ENCODE measurements around the gene OGFRL1. TPM values are rescaled to one million over a fixed set of nuclear protein-coding genes. Genes with fewer than 3 reads are reported as not detected.

Gene OGFRL1
- total RNA-seq, 1 experiment from 2014 or later: 10.3 TPM

- H3K4me3 ChIP-seq (replicated peaks in 1 of 2; ENCODE audit: low read depth in 1 of 2, low read length in 2 of 2): no peak overlapping the region
- RAD21 ChIA-PET (ENCODE audit: low non-redundant PET in 1 of 2, low total read pairs in 2 of 2, uncharacterized antibody in 2 of 2, unreplicated experiment in 2 of 2): interaction anchor here in 1 of 2 experiments (0.6 kb wide), 1 partner anchor 88 kb away, joined by 3 read pairs; no protein-coding TSS in a partner anchor
- no peak overlapping the region for H3K27ac ChIP-seq (ENCODE audit: low read depth, low read length)
- no peaks in the 10 kb centered on the region for H3K79me2 ChIP-seq (ENCODE audit: insufficient read depth, low read length)
- H3K27me3 ChIP-seq (ENCODE audit: insufficient read depth, low read length): peaks cover 12% of the 10 kb centered on the region; the same call in 1 of the 2 replicates
- DNase-seq (ENCODE audit: low read depth, low spot score) (peak; percentile 16), ATAC-seq (no peak)
- H3K4me1 ChIP-seq (ENCODE audit: control insufficient read depth in 1 of 2, insufficient read depth in 2 of 2, low read length in 2 of 2): no peaks in the 10 kb centered on the region
- peak; percentile 49 to 65 (median 51); a peak in 5 of 6 replicates for TF ChIP-seq CTCF (IDR thresholded peaks at IDR 0.05 in 2 of 3, conservative IDR thresholded peaks at IDR 0.05 in 1 of 3; ENCODE audit: borderline replicate concordance in 1 of 3, insufficient read depth in 1 of 3, low read depth in 2 of 3, low read length in 2 of 3)
- no peak for TF ChIP-seq EZH2 (IDR thresholded peaks at IDR 0.05)
- TF ChIP-seq EZH2phosphoT487 (IDR thresholded peaks at IDR 0.05; ENCODE audit: borderline replicate concordance): no peak
- TF ChIP-seq RAD21 (IDR thresholded peaks at IDR 0.05; ENCODE audit: low read depth): peak; percentile 61
- CTCF ChIA-PET: interaction anchor here (2.5 kb wide), 1 partner anchor 159 kb away, joined by 17 read pairs; no protein-coding TSS in a partner anchor
- no peak overlapping the region for H2AFZ ChIP-seq (ENCODE audit: low read depth, low read length, poor library complexity, severe bottlenecking)
- no peaks in the 10 kb centered on the region for H3K36me3 ChIP-seq (ENCODE audit: control insufficient read depth in 1 of 2, insufficient read depth in 2 of 2, low read length in 2 of 2)
- no peak overlapping the region for H3K9ac ChIP-seq (ENCODE audit: low read length)
- intact Hi-C loops (cut with micrococcal nuclease): loop anchor here (1.0 kb wide), 1 partner anchor 159 kb away; no protein-coding TSS in a partner anchor
- H3K4me2 ChIP-seq (ENCODE audit: low read length): no peak overlapping the region
- no peaks in the 10 kb centered on the region for H4K20me1 ChIP-seq (ENCODE audit: insufficient read depth)
- H3K9me2 ChIP-seq (ENCODE audit: insufficient read depth): no peaks in the 10 kb centered on the region
- POLR2A ChIA-PET: no interaction called here
- no peaks in the 10 kb centered on the region for H3K9me3 ChIP-seq (ENCODE audit: control insufficient read depth in 1 of 2, insufficient read depth in 1 of 2, low read depth in 1 of 2, low read length in 2 of 2)
- BruUV-seq (replicated peaks): no TSS peak
Observed at GRCh38 chr6:71349395-71349794, 60.8 kb downstream of the OGFRL1 start.

- H3K4me1 ChIP-seq (ENCODE audit: control insufficient read depth in 1 of 2, insufficient read depth in 2 of 2, low read length in 2 of 2): no peaks in the 10 kb centered on the region
- H3K9ac ChIP-seq (ENCODE audit: low read length): no peak overlapping the region
- H3K4me3 ChIP-seq (replicated peaks in 1 of 2; ENCODE audit: low read depth in 1 of 2, low read length in 2 of 2): no peak overlapping the region
- no peak for DNase-seq (ENCODE audit: low read depth, low spot score)
- no peak overlapping the region for H3K27ac ChIP-seq (ENCODE audit: low read depth, low read length)
- H3K9me3 ChIP-seq (ENCODE audit: control insufficient read depth in 1 of 2, insufficient read depth in 1 of 2, low read depth in 1 of 2, low read length in 2 of 2): no peaks in the 10 kb centered on the region
- no peaks in the 10 kb centered on the region for H4K20me1 ChIP-seq (ENCODE audit: insufficient read depth)
- no peak overlapping the region for H2AFZ ChIP-seq (ENCODE audit: low read depth, low read length, poor library complexity, severe bottlenecking)
- ATAC-seq: no peak
- intact Hi-C loops (cut with micrococcal nuclease): loop anchor here (1.0 to 10.0 kb wide), 2 partner anchors 160 to 1125 kb away; no protein-coding TSS in a partner anchor
- no peaks in the 10 kb centered on the region for H3K36me3 ChIP-seq (ENCODE audit: control insufficient read depth in 1 of 2, insufficient read depth in 2 of 2, low read length in 2 of 2)
- H3K9me2 ChIP-seq (ENCODE audit: insufficient read depth): no peaks in the 10 kb centered on the region
- no peaks in the 10 kb centered on the region for H3K79me2 ChIP-seq (ENCODE audit: insufficient read depth, low read length)
- CTCF ChIA-PET: interaction anchor here (2.5 kb wide), 1 partner anchor 159 kb away, joined by 17 read pairs; no protein-coding TSS in a partner anchor
- H3K27me3 ChIP-seq (ENCODE audit: insufficient read depth, low read length): peaks cover 12% of the 10 kb centered on the region; the same call in 1 of the 2 replicates
- no TSS peak for BruUV-seq (replicated peaks)
- RAD21 ChIA-PET (ENCODE audit: low non-redundant PET in 1 of 2, low total read pairs in 2 of 2, uncharacterized antibody in 2 of 2, unreplicated experiment in 2 of 2): interaction anchor here in 1 of 2 experiments (0.6 kb wide), 1 partner anchor 89 kb away, joined by 3 read pairs; no protein-coding TSS in a partner anchor
- POLR2A ChIA-PET: no interaction called here
- H3K4me2 ChIP-seq (ENCODE audit: low read length): no peak overlapping the region
- TF ChIP-seq ELF1 (IDR thresholded peaks at IDR 0.05; ENCODE audit: borderline replicate concordance, low read depth) (no peak), EZH2 (IDR thresholded peaks at IDR 0.05) (no peak), ZNF274 (IDR thresholded peaks at IDR 0.05; ENCODE audit: low read depth, low read length) (no peak), EZH2phosphoT487 (IDR thresholded peaks at IDR 0.05; ENCODE audit: borderline replicate concordance) (no peak), ZBTB33 (IDR thresholded peaks at IDR 0.05; ENCODE audit: extremely low read depth, insufficient replicate concordance, low read length) (no peak), EGR1 (IDR thresholded peaks at IDR 0.05; ENCODE audit: low read depth) (no peak), CEBPB (IDR thresholded peaks at IDR 0.05; ENCODE audit: low read depth) (no peak), SP1 (IDR thresholded peaks at IDR 0.05; ENCODE audit: low read depth) (no peak), SRF (IDR thresholded peaks at IDR 0.05; ENCODE audit: low read depth) (no peak), CBX3 (IDR thresholded peaks at IDR 0.05; ENCODE audit: low read depth) (no peak), YY1 (IDR thresholded peaks at IDR 0.05; ENCODE audit: extremely low read depth, insufficient replicate concordance, low read depth, low read length) (no peak), TCF7L2 (IDR thresholded peaks at IDR 0.05; ENCODE audit: borderline replicate concordance, extremely low read depth, insufficient read depth, insufficient read length) (no peak)
- TF ChIP-seq, protein P1, sequence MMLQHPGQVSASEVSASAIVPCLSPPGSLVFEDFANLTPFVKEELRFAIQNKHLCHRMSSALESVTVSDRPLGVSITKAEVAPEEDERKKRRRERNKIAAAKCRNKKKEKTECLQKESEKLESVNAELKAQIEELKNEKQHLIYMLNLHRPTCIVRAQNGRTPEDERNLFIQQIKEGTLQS (IDR thresholded peaks at IDR 0.05): no peak
Observed at GRCh38 chr6:71349976-71350615, 61.5 kb downstream of the OGFRL1 start.

Data from HCT116 (cell line).